ENCODE measurements around the gene GLA.

Gene GLA

DNA sequence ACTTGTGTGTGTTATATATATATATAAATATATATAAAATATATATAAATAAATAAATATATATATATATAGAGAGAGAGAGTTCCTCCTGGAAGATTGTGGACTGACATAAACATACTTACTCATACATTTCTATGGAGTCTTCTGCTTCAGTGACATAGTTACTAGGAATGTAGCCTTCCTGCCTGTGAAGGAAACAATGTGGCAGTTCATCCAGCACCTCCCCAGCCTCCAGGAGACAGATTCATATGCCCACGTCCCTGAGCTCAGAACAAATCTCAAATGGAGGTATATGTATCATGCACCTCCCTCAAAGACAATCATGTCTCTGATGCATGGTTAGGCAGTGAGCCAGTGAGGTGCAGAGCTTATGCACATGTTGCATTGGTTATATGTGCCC is 47.8 kb downstream of the GLA start:
- Histone ChIP-seq H3K79me2 (ENCODE audit: insufficient read depth, low read length) (no peaks in the 10 kb centered on the region), H4K20me1 (ENCODE audit: insufficient read depth, low read length) (no peaks in the 10 kb centered on the region), H3K4me3 (ENCODE audit: low read depth in 1 of 2, low read length in 2 of 2) (no peak overlapping the region), H3K9me3 (ENCODE audit: insufficient read depth, low read length, severe bottlenecking) (no peaks in the 10 kb centered on the region), H3K27me3 (ENCODE audit: insufficient read depth, low read length, poor library complexity) (no peaks in the 10 kb centered on the region), H3K36me3 (ENCODE audit: insufficient read depth, low read length) (no peaks in the 10 kb centered on the region), H2AFZ (ENCODE audit: low read depth, low read length) (no peak overlapping the region), H3K27ac (ENCODE audit: low read length) (no peak overlapping the region), H3K9ac (ENCODE audit: low read depth, low read length) (no peak overlapping the region), H3K4me2 (ENCODE audit: insufficient read depth, low read length) (no peak overlapping the region), H3K4me1 (ENCODE audit: insufficient read depth, low read length) (no peaks in the 10 kb centered on the region)
- TF ChIP-seq, protein P1, sequence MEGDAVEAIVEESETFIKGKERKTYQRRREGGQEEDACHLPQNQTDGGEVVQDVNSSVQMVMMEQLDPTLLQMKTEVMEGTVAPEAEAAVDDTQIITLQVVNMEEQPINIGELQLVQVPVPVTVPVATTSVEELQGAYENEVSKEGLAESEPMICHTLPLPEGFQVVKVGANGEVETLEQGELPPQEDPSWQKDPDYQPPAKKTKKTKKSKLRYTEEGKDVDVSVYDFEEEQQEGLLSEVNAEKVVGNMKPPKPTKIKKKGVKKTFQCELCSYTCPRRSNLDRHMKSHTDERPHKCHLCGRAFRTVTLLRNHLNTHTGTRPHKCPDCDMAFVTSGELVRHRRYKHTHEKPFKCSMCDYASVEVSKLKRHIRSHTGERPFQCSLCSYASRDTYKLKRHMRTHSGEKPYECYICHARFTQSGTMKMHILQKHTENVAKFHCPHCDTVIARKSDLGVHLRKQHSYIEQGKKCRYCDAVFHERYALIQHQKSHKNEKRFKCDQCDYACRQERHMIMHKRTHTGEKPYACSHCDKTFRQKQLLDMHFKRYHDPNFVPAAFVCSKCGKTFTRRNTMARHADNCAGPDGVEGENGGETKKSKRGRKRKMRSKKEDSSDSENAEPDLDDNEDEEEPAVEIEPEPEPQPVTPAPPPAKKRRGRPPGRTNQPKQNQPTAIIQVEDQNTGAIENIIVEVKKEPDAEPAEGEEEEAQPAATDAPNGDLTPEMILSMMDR (IDR thresholded peaks at IDR 0.05; ENCODE audit: borderline replicate concordance, extremely low read depth, low read length, poor library complexity, severe bottlenecking) = no peak
- TF ChIP-seq EZH2 (IDR thresholded peaks at IDR 0.05; ENCODE audit: borderline replicate concordance, low read depth, low read length, severe bottlenecking) = no peak
- DNase-seq (no peak), ATAC-seq (ENCODE audit: insufficient read depth, low read depth) (no peak)

DNA sequence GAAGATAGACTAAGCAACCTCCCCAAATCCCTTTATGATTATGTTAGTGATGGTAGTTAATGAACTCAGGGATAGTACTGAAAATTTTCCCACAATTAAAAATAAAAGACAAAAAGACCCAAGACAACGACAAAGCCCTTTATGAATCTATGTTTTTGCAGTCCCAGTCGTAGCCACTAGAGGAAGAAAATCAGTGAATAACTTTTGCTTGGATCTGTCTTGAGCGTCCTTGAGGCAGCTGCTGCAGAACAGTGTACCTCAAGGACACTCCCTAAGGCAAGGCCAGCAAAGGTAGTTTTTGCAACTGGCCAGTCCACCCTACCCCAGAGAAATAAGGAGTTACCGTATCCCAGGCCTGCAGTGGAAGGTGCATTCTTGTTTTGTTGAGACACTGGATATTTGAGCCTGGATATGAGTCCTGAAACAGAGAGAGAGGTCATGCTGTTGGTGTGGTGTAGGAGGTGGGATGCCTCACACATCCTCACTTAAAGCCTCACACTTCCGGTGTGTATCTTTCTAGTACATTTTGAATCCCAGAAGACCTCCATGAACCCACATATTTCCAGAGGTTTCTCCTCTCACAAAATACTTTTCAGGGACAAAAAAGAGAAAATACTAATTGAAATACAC is 50.4 kb downstream of the GLA start:
- DNase-seq (no peak), ATAC-seq (ENCODE audit: insufficient read depth, low read depth) (peak; percentile 53; the same call in 2 of the 3 replicates)
- H3K36me3 ChIP-seq (ENCODE audit: insufficient read depth, low read length) = no peaks in the 10 kb centered on the region
- H3K27me3 ChIP-seq (ENCODE audit: insufficient read depth, low read length, poor library complexity) = no peaks in the 10 kb centered on the region
- H3K27ac ChIP-seq (ENCODE audit: low read length) = no peak overlapping the region
- no peak overlapping the region for H3K4me3 ChIP-seq (ENCODE audit: low read depth in 1 of 2, low read length in 2 of 2)
- no peaks in the 10 kb centered on the region for H3K79me2 ChIP-seq (ENCODE audit: insufficient read depth, low read length)
- no peak overlapping the region for H3K4me2 ChIP-seq (ENCODE audit: insufficient read depth, low read length)
- H3K4me1 ChIP-seq (ENCODE audit: insufficient read depth, low read length) = no peaks in the 10 kb centered on the region
- no peak for TF ChIP-seq EZH2 (IDR thresholded peaks at IDR 0.05; ENCODE audit: borderline replicate concordance, low read depth, low read length, severe bottlenecking)
- TF ChIP-seq, protein P1 (IDR thresholded peaks at IDR 0.05; ENCODE audit: borderline replicate concordance, extremely low read depth, low read length, poor library complexity, severe bottlenecking) = peak; percentile 36
- H4K20me1 ChIP-seq (ENCODE audit: insufficient read depth, low read length) = no peaks in the 10 kb centered on the region
- H2AFZ ChIP-seq (ENCODE audit: low read depth, low read length) = no peak overlapping the region
- H3K9me3 ChIP-seq (ENCODE audit: insufficient read depth, low read length, severe bottlenecking) = no peaks in the 10 kb centered on the region
- no peak overlapping the region for H3K9ac ChIP-seq (ENCODE audit: low read depth, low read length)

DNA sequence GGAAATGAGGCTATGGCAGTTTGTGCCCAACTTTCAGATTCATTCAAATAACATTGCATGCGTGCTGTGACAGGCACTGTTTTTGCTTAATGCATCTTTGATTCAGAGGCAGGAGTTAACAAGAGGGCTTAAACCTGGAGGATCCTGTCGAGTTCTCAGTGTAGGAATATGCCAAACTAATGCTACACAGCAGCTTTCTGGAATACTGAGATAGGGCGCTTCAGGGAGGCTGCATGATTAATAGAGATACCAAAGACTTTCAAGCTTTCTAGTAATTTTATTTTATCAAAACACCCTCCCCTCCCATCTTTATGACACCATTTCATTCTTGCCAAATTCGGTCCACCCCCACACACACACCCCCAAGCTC is 58.5 kb downstream of the GLA start:
- Histone ChIP-seq H4K20me1 (ENCODE audit: insufficient read depth, low read length) (no peaks in the 10 kb centered on the region), H3K4me2 (ENCODE audit: insufficient read depth, low read length) (peak overlapping the region; percentile 82), H3K9ac (ENCODE audit: low read depth, low read length) (peak overlapping the region; percentile 64), H3K36me3 (ENCODE audit: insufficient read depth, low read length) (0 out of 2 replicates have a peak, but pooled peaks cover 8% of the 10 kb centered on the region), H3K4me3 (ENCODE audit: low read depth in 1 of 2, low read length in 2 of 2) (peak overlapping the region; percentile 69 to 91), H3K27ac (ENCODE audit: low read length) (peak overlapping the region; percentile 87), H3K9me3 (ENCODE audit: insufficient read depth, low read length, severe bottlenecking) (no peaks in the 10 kb centered on the region), H3K27me3 (ENCODE audit: insufficient read depth, low read length, poor library complexity) (no peaks in the 10 kb centered on the region), H3K79me2 (ENCODE audit: insufficient read depth, low read length) (peaks cover 32% of the 10 kb centered on the region), H3K4me1 (ENCODE audit: insufficient read depth, low read length) (peaks cover 24% of the 10 kb centered on the region), H2AFZ (ENCODE audit: low read depth, low read length) (peak overlapping the region; percentile 90)
- DNase-seq = no peak
- TF ChIP-seq, protein P1 (IDR thresholded peaks at IDR 0.05; ENCODE audit: borderline replicate concordance, extremely low read depth, low read length, poor library complexity, severe bottlenecking) = no peak
- TF ChIP-seq EZH2 (IDR thresholded peaks at IDR 0.05; ENCODE audit: borderline replicate concordance, low read depth, low read length, severe bottlenecking) = no peak
- ATAC-seq (ENCODE audit: insufficient read depth, low read depth) = no peak

All from DND-41 (cell line).